ENCODE data around the gene COMTD1.
"Not testable (repeated sequence)": the region's sequence is repeated elsewhere in the genome, so short reads cannot be mapped to it uniquely, and the experiment has no call there.

The COMTD1 gene

GRCh38 chr10:75202321-75203045, 33.3 kb downstream of the COMTD1 start:
- Histone ChIP-seq H3K27ac (peak overlapping the region in 19 of 21 experiments; percentile 20 to 97 (median 68)), H3K4me3 (no peak overlapping the region)

GRCh38 chr10:75201793-75202307, 33.9 kb downstream of the COMTD1 start:
- Histone ChIP-seq H3K27ac (peak overlapping the region in 18 of 21 experiments; percentile 20 to 97 (median 60)), H3K4me3 (no peak overlapping the region)

- not testable (repeated sequence) for H3K4me3 ChIP-seq, H3K27ac ChIP-seq
Observed at GRCh38 chr10:75199949-75200348, 35.8 kb downstream of the COMTD1 start.

- Histone ChIP-seq H3K27ac (no peak overlapping the region), H3K4me3 (no peak overlapping the region)
Observed at GRCh38 chr10:75197906-75198305, 37.9 kb downstream of the COMTD1 start.

GRCh38 chr10:75197066-75197465, 38.7 kb downstream of the COMTD1 start:
- Histone ChIP-seq H3K27ac (no peak overlapping the region), H3K4me3 (no peak overlapping the region)

- Histone ChIP-seq H3K4me3 (no peak overlapping the region), H3K27ac (peak overlapping the region in 10 of 21 experiments; percentile 0 to 60 (median 17))
Observed at GRCh38 chr10:75195035-75195763, 40.6 kb downstream of the COMTD1 start.

GRCh38 chr10:75194625-75195024, 41.1 kb downstream of the COMTD1 start:
- H3K27ac ChIP-seq = peak overlapping the region in 1 of 21 experiments; percentile 16
- not testable (repeated sequence) for H3K4me3 ChIP-seq

- H3K4me3 ChIP-seq = no peak overlapping the region
- H3K27ac ChIP-seq = peak overlapping the region in 11 of 21 experiments; percentile 11 to 71 (median 45)
Observed at GRCh38 chr10:75191821-75192568, 43.8 kb downstream of the COMTD1 start.

- H3K4me3 ChIP-seq = no peak overlapping the region
- H3K27ac ChIP-seq = peak overlapping the region in 3 of 21 experiments; percentile 13 to 67 (median 17)
Observed at GRCh38 chr10:75189266-75190096, 46.3 kb downstream of the COMTD1 start.

GRCh38 chr10:75188522-75188921, 47.2 kb downstream of the COMTD1 start:
- peak overlapping the region in 9 of 21 experiments; percentile 3 to 67 (median 27) for H3K27ac ChIP-seq
- not testable (repeated sequence) for H3K4me3 ChIP-seq

GRCh38 chr10:75187961-75188426, 47.8 kb downstream of the COMTD1 start:
- peak overlapping the region in 12 of 21 experiments; percentile 1 to 67 (median 48) for H3K27ac ChIP-seq
- no peak overlapping the region for H3K4me3 ChIP-seq

- H3K27ac ChIP-seq = peak overlapping the region in 1 of 21 experiments; percentile 27
- H3K4me3 ChIP-seq = no peak overlapping the region
Observed at GRCh38 chr10:75186310-75186709, 49.4 kb downstream of the COMTD1 start.

Measured in skin epidermis (tissue), 12 donors.